Hepatocyte (in vitro differentiated cells): ENCODE results near the gene PTPN18. TPM values are rescaled to one million over a fixed set of nuclear protein-coding genes. Genes with fewer than 3 reads are reported as not detected.

Source experiments
- DNase-seq: peaks from one replicate; pipeline ENCODE4 v3.0.0-alpha.2; 2016; ENCODE audit warnings: low spot score
- H2AFZ ChIP-seq: fragments of 200-600 bp; sonication (generic); 2 replicates; pipeline ENCODE4 v1.6.0; 2016; ENCODE audit warnings: antibody characterized with exemption, mild to moderate bottlenecking
- H3K27ac ChIP-seq: fragments of 200-600 bp; sonication (generic); 2 replicates; pipeline ENCODE4 v1.5.1; 2016; ENCODE audit warnings: mild to moderate bottlenecking
- H3K27me3 ChIP-seq: fragments of 200-600 bp; sonication (generic); 2 replicates; pipeline ENCODE4 v1.6.1; 2016
- H3K36me3 ChIP-seq: fragments of 200-600 bp; sonication (generic); replicated peaks from 2 replicates; pipeline ENCODE4 v1.5.1; 2016; ENCODE audit warnings: low read depth; ENCODE audit not compliant: insufficient read depth
- H3K4me1 ChIP-seq: fragments of 200-600 bp; sonication (generic); 2 replicates; pipeline ENCODE4 v1.5.1; 2016; ENCODE audit warnings: mild to moderate bottlenecking, moderate library complexity; ENCODE audit not compliant: insufficient read depth
- H3K4me2 ChIP-seq: fragments of 200-600 bp; sonication (generic); 2 replicates; pipeline ENCODE4 v1.6.0; 2016
- H3K4me3 ChIP-seq: fragments of 200-600 bp; sonication (generic); 2 replicates; pipeline ENCODE4 v1.5.1; 2016; ENCODE audit warnings: mild to moderate bottlenecking
- H3K79me2 ChIP-seq: fragments of 200-600 bp; sonication (generic); 2 replicates; pipeline ENCODE4 v1.6.0; 2017; ENCODE audit warnings: mild to moderate bottlenecking
- H3K9me2 ChIP-seq: fragments of 200-600 bp; sonication (generic); replicated peaks from 2 replicates; pipeline ENCODE4 v1.6.0; 2017; ENCODE audit warnings: mild to moderate bottlenecking; ENCODE audit not compliant: insufficient read depth
- H3K9me3 ChIP-seq: fragments of 200-600 bp; sonication (generic); 2 replicates; pipeline ENCODE4 v1.5.1; 2016; ENCODE audit warnings: low read depth, mild to moderate bottlenecking
- H4K20me1 ChIP-seq: fragments of 200-600 bp; sonication (generic); 2 replicates; pipeline ENCODE4 v1.6.0; 2016; ENCODE audit warnings: mild to moderate bottlenecking; ENCODE audit not compliant: insufficient read depth, poor library complexity, severe bottlenecking
- EZH2 ChIP-seq: fragments of 200-600 bp; sonication (generic); IDR thresholded peaks from 2 replicates; pipeline ENCODE4 v1.6.1; 2016; ENCODE audit warnings: antibody characterized with exemption, mild to moderate bottlenecking, borderline replicate concordance
- EZH2phosphoT487 ChIP-seq: fragments of 200-600 bp; sonication (generic); IDR thresholded peaks from one replicate; pipeline ENCODE4 v1.6.1; 2018; ENCODE audit warnings: antibody characterized with exemption, mild to moderate bottlenecking, low read depth, moderate library complexity; ENCODE audit not compliant: unreplicated experiment, severe bottlenecking
- WGBS: methylation state at CpG from one replicate; pipeline ENCODE4 v1.1.6; 2016; ENCODE audit warnings: low lambda C conversion rate; ENCODE audit errors: missing lambda C conversion rate; 5-methylcytosine and 5-hydroxymethylcytosine counted together
- polyA plus RNA-seq: library from polyadenylated mRNA; unstranded; fragments of >200 nt; fragmentation: Nextera tagmentation; extraction: Ambion mirVana; gene quantifications from 2 replicates; pipeline ENCODE4 v1.2.1, GENCODE V29; 2016
- total RNA-seq: library from RNA; depleted of rRNA; stranded (reverse); fragments of >200 nt; gene quantifications from 2 replicates; pipeline ENCODE4 v1.2.3, GENCODE V29; 2014
- TF ChIP-seq, protein P1 (sequence below): fragments of 200-600 bp; sonication (generic); IDR thresholded peaks from 2 replicates; pipeline ENCODE4 v1.5.1; 2016; ENCODE audit warnings: antibody characterized with exemption, mild to moderate bottlenecking; ENCODE audit not compliant: poor library complexity

Gene PTPN18
- total and polyA plus RNA-seq, 2 experiments from 2014 or later: 34.7 to 34.8 TPM

- no peak for DNase-seq
- 87% methylated on average over 8 of the region's 8 CpGs for WGBS
- H3K4me3 ChIP-seq: no peak overlapping the region
- H3K4me2 ChIP-seq: no peak overlapping the region
- H3K27ac ChIP-seq: no peak overlapping the region
- no peak overlapping the region for H2AFZ ChIP-seq
- no peaks in the 10 kb centered on the region for H3K9me3 ChIP-seq
- H4K20me1 ChIP-seq: no peaks in the 10 kb centered on the region
- no peaks in the 10 kb centered on the region for H3K36me3 ChIP-seq
- TF ChIP-seq EZH2phosphoT487: no peak
- no peak for TF ChIP-seq EZH2
- TF ChIP-seq, protein P1, sequence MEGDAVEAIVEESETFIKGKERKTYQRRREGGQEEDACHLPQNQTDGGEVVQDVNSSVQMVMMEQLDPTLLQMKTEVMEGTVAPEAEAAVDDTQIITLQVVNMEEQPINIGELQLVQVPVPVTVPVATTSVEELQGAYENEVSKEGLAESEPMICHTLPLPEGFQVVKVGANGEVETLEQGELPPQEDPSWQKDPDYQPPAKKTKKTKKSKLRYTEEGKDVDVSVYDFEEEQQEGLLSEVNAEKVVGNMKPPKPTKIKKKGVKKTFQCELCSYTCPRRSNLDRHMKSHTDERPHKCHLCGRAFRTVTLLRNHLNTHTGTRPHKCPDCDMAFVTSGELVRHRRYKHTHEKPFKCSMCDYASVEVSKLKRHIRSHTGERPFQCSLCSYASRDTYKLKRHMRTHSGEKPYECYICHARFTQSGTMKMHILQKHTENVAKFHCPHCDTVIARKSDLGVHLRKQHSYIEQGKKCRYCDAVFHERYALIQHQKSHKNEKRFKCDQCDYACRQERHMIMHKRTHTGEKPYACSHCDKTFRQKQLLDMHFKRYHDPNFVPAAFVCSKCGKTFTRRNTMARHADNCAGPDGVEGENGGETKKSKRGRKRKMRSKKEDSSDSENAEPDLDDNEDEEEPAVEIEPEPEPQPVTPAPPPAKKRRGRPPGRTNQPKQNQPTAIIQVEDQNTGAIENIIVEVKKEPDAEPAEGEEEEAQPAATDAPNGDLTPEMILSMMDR: no peak
- H3K9me2 ChIP-seq: no peaks in the 10 kb centered on the region
- H3K27me3 ChIP-seq: no peaks in the 10 kb centered on the region
- H3K4me1 ChIP-seq: peaks cover 7% of the 10 kb centered on the region
- H3K79me2 ChIP-seq: no peaks in the 10 kb centered on the region
These were observed 32.5 kb downstream of the PTPN18 start for GRCh38 chr2:130388221-130388907.

GRCh38 chr2:130389358-130389757 lies 33.5 kb downstream of the PTPN18 start:
- Histone ChIP-seq H3K36me3 (no peaks in the 10 kb centered on the region), H3K27me3 (no peaks in the 10 kb centered on the region), H3K9me2 (no peaks in the 10 kb centered on the region), H3K4me1 (peaks cover 7% of the 10 kb centered on the region), H3K4me3 (no peak overlapping the region), H4K20me1 (no peaks in the 10 kb centered on the region), H2AFZ (no peak overlapping the region), H3K79me2 (no peaks in the 10 kb centered on the region), H3K4me2 (no peak overlapping the region), H3K27ac (no peak overlapping the region), H3K9me3 (no peaks in the 10 kb centered on the region)
- TF ChIP-seq, protein P1: no peak
- no peak for TF ChIP-seq EZH2phosphoT487
- TF ChIP-seq EZH2: no peak
- WGBS: 96% methylated on average over 6 of the region's 6 CpGs
- no peak for DNase-seq

DNA sequence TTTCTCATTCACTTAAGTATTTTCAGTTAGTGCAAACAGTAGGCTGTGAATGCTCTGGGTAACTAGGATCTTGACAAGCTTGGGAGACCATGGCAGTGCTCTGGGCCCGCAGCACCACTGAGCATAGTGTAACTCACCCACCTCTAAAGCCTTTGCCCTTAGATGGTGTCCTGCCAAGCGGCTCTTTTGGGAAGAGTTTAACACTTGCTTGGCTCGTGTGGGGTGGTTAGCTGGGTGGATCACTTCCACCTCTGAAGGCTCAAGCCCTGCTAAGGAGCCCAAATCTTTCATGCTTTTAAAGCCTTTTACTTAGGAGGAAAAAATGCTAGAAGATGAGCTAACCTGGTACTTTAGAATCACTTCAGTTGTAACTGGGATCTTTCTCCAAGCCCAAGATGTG lies 33.9 kb downstream of the PTPN18 start:
- WGBS: 94% methylated on average over 3 of the region's 3 CpGs
- Histone ChIP-seq H3K4me3 (no peak overlapping the region), H3K4me2 (no peak overlapping the region), H3K4me1 (peaks cover 7% of the 10 kb centered on the region), H3K36me3 (no peaks in the 10 kb centered on the region), H3K9me2 (no peaks in the 10 kb centered on the region), H3K27me3 (no peaks in the 10 kb centered on the region), H3K27ac (no peak overlapping the region), H3K79me2 (no peaks in the 10 kb centered on the region), H2AFZ (no peak overlapping the region), H3K9me3 (no peaks in the 10 kb centered on the region), H4K20me1 (no peaks in the 10 kb centered on the region)
- no peak for DNase-seq
- TF ChIP-seq EZH2: no peak
- TF ChIP-seq, protein P1: no peak
- TF ChIP-seq EZH2phosphoT487: no peak
